Measurements from ENCODE around the gene MMP7. TPM values are rescaled to one million over a fixed set of nuclear protein-coding genes. Genes with fewer than 3 reads are reported as not detected.

MMP7 gene
- total RNA-seq, 2 donors from 2014 or later: 115 to 171 TPM

- TF ChIP-seq POLR2AphosphoS5 (IDR thresholded peaks at IDR 0.05) (peak; percentile 76), CTCF (IDR thresholded peaks at IDR 0.05) (no peak), POLR2A (IDR thresholded peaks at IDR 0.05) (no peak)
- Histone ChIP-seq H3K4me1 (replicated peaks) (no peaks in the 10 kb centered on the region), H3K27me3 (replicated peaks; ENCODE audit: insufficient read depth) (no peaks in the 10 kb centered on the region), H3K4me3 (no peak overlapping the region), H3K27ac (peak overlapping the region; percentile 9 to 33), H3K36me3 (no peaks in the 10 kb centered on the region), H3K9me3 (no peaks in the 10 kb centered on the region)
- intact Hi-C loops (cut with DNase I): no loop called here
- 38% methylated on average over 8 of the region's 8 CpGs for WGBS
- DNase-seq (ENCODE audit: low spot score): peak; percentile 80
Observed at GRCh38 chr11:102552447-102553194, 22.1 kb upstream of the MMP7 start.

GRCh38 chr11:102552020-102552419, 21.5 kb upstream of the MMP7 start:
- DNase-seq (ENCODE audit: low spot score): no peak
- WGBS: 59% methylated on average over 2 of the region's 2 CpGs
- peak overlapping the region; percentile 9 to 33 for H3K27ac ChIP-seq
- H3K9me3 ChIP-seq: no peaks in the 10 kb centered on the region
- H3K27me3 ChIP-seq (replicated peaks; ENCODE audit: insufficient read depth): no peaks in the 10 kb centered on the region
- H3K4me3 ChIP-seq: no peak overlapping the region
- TF ChIP-seq POLR2AphosphoS5 (IDR thresholded peaks at IDR 0.05): no peak
- no peak for TF ChIP-seq POLR2A (IDR thresholded peaks at IDR 0.05)
- no peak for TF ChIP-seq CTCF (IDR thresholded peaks at IDR 0.05)
- intact Hi-C loops (cut with DNase I): no loop called here
- no peaks in the 10 kb centered on the region for H3K4me1 ChIP-seq (replicated peaks)
- H3K36me3 ChIP-seq: no peaks in the 10 kb centered on the region

- Histone ChIP-seq H3K27me3 (replicated peaks; ENCODE audit: insufficient read depth) (no peaks in the 10 kb centered on the region), H3K9me3 (no peaks in the 10 kb centered on the region), H3K36me3 (no peaks in the 10 kb centered on the region), H3K27ac (peak overlapping the region in 1 of 2 donors; percentile 33), H3K4me3 (no peak overlapping the region), H3K4me1 (replicated peaks) (no peaks in the 10 kb centered on the region)
- intact Hi-C loops (cut with DNase I): no loop called here
- DNase-seq (ENCODE audit: low spot score): no peak
- TF ChIP-seq CTCF (IDR thresholded peaks at IDR 0.05): no peak
- TF ChIP-seq POLR2A (IDR thresholded peaks at IDR 0.05): no peak
- TF ChIP-seq POLR2AphosphoS5 (IDR thresholded peaks at IDR 0.05): no peak
- WGBS: 79% methylated on average over 6 of the region's 6 CpGs
Observed at GRCh38 chr11:102551169-102551781, 20.7 kb upstream of the MMP7 start.

- no peak overlapping the region for H3K27ac ChIP-seq
- no peaks in the 10 kb centered on the region for H3K9me3 ChIP-seq
- H3K27me3 ChIP-seq (replicated peaks; ENCODE audit: insufficient read depth): no peaks in the 10 kb centered on the region
- 82% methylated on average over 3 of the region's 3 CpGs for WGBS
- intact Hi-C loops (cut with DNase I): no loop called here
- TF ChIP-seq POLR2AphosphoS5 (IDR thresholded peaks at IDR 0.05) (no peak), CTCF (IDR thresholded peaks at IDR 0.05) (no peak), POLR2A (IDR thresholded peaks at IDR 0.05) (no peak)
- DNase-seq (ENCODE audit: low spot score): no peak
- no peaks in the 10 kb centered on the region for H3K4me1 ChIP-seq (replicated peaks)
- no peak overlapping the region for H3K4me3 ChIP-seq
- no peaks in the 10 kb centered on the region for H3K36me3 ChIP-seq
Observed at GRCh38 chr11:102546923-102547471, 16.4 kb upstream of the MMP7 start.
